HepG2 (cell line): ENCODE measurements around the gene TGM1. TPM values are rescaled to one million over a fixed set of nuclear protein-coding genes. Genes with fewer than 3 reads are reported as not detected.
A peak's percentile ranks its signal among the peaks of the same experiment; 100 is the strongest.

Experiments used
- ATF5 ChIP-seq: sonication (generic); formaldehyde crosslinking; IDR thresholded peaks from 2 replicates; pipeline ENCODE4 v1.4.0; 2020; ENCODE audit warnings: mild to moderate bottlenecking, low read depth, missing genetic modification reagents
- BRCA1 ChIP-seq: sonication (generic); formaldehyde crosslinking; IDR thresholded peaks from 2 replicates; pipeline ENCODE4 v1.4.0; 2020; ENCODE audit warnings: missing genetic modification reagents
- EED ChIP-seq: sonication (generic); formaldehyde crosslinking; IDR thresholded peaks from 2 replicates; pipeline ENCODE4 v1.5.0; 2020; ENCODE audit warnings: mild to moderate bottlenecking, missing genetic modification reagents
- ELF4 ChIP-seq: sonication (generic); formaldehyde crosslinking; IDR thresholded peaks from 2 replicates; pipeline ENCODE4 v1.5.0; 2020; ENCODE audit warnings: missing genetic modification reagents, mild to moderate bottlenecking, moderate library complexity, borderline replicate concordance
- ETS1 ChIP-seq: sonication (generic); formaldehyde crosslinking; IDR thresholded peaks from 2 replicates; pipeline ENCODE4 v1.4.0; 2020; ENCODE audit warnings: missing genetic modification reagents
- ETV5 ChIP-seq: IDR thresholded peaks from 2 replicates; pipeline ENCODE4 v1.6.1; 2018; ENCODE audit warnings: missing biosample characterization, missing genetic modification reagents, inconsistent platforms, borderline replicate concordance
- FOXM1 ChIP-seq: sonication (generic); formaldehyde crosslinking; IDR thresholded peaks from 2 replicates; pipeline ENCODE4 v1.5.0; 2020; ENCODE audit warnings: missing genetic modification reagents
- GATAD1 ChIP-seq: IDR thresholded peaks from 2 replicates; pipeline ENCODE4 v1.6.1; 2016; ENCODE audit warnings: missing genetic modification reagents, missing compliant biosample characterization
- GRHL1 ChIP-seq: sonication (generic); formaldehyde crosslinking; conservative IDR thresholded peaks from 2 replicates; pipeline ENCODE4 v1.8.0; 2022; ENCODE audit warnings: missing genetic modification reagents
- HDAC1 ChIP-seq: sonication (generic); formaldehyde crosslinking; IDR thresholded peaks from 2 replicates; pipeline ENCODE4 v1.5.1; 2020; ENCODE audit warnings: mild to moderate bottlenecking, missing genetic modification reagents
- NAIF1 ChIP-seq: sonication (generic); formaldehyde crosslinking; IDR thresholded peaks from 2 replicates; pipeline ENCODE4 v1.5.0; 2020; ENCODE audit warnings: mild to moderate bottlenecking, missing genetic modification reagents, borderline replicate concordance
- RFXANK ChIP-seq: IDR thresholded peaks from 2 replicates; pipeline ENCODE4 v1.6.1; 2016
- SMAD1 ChIP-seq: sonication (generic); formaldehyde crosslinking; IDR thresholded peaks from 2 replicates; pipeline ENCODE4 v1.4.0; 2020; ENCODE audit warnings: missing genetic modification reagents, low read depth, mild to moderate bottlenecking, borderline replicate concordance
- SNAI1 ChIP-seq: sonication (generic); formaldehyde crosslinking; IDR thresholded peaks from 2 replicates; pipeline ENCODE4 v1.5.0; 2020; ENCODE audit warnings: mild to moderate bottlenecking, missing genetic modification reagents, borderline replicate concordance
- SRSF4 ChIP-seq: fragments of 200-400 bp; formaldehyde crosslinking; IDR thresholded peaks from one replicate; pipeline ENCODE4 v1.6.1; 2018; ENCODE audit warnings: mild to moderate bottlenecking, low read depth, low read length, moderate library complexity; ENCODE audit not compliant: poor library complexity, severe bottlenecking
- ZBTB21 ChIP-seq: sonication (generic); formaldehyde crosslinking; IDR thresholded peaks from 2 replicates; pipeline ENCODE4 v1.4.0; 2020; ENCODE audit warnings: missing genetic modification reagents
- ZNF138 ChIP-seq: sonication (generic); formaldehyde crosslinking; IDR thresholded peaks from 2 replicates; pipeline ENCODE4 v1.5.0; 2020; ENCODE audit warnings: mild to moderate bottlenecking, low read depth, missing genetic modification reagents
- ZNF20 ChIP-seq: sonication (generic); formaldehyde crosslinking; IDR thresholded peaks from 2 replicates; pipeline ENCODE4 v1.4.0; 2020; ENCODE audit warnings: mild to moderate bottlenecking, moderate library complexity, missing genetic modification reagents
- ZNF335 ChIP-seq: sonication (generic); formaldehyde crosslinking; IDR thresholded peaks from 2 replicates; pipeline ENCODE4 v1.4.0; 2020; ENCODE audit warnings: missing genetic modification reagents
- ZNF713 ChIP-seq: sonication (generic); formaldehyde crosslinking; IDR thresholded peaks from 2 replicates; pipeline ENCODE4 v1.4.0; 2020; ENCODE audit warnings: mild to moderate bottlenecking, missing genetic modification reagents
- polyA plus RNA-seq, 8 experiments: library from polyadenylated mRNA; depleted of rRNA in 3 of 8; stranded (reverse) in 7 of 8; unstranded in 1 of 8; fragments of >200 nt; fragmentation: Illumina TruSeq in 4 of 8; extraction: Trizol in 4 of 8; gene quantifications; 2 replicates each; pipeline versions ENCODE4 v1.2.1 to v1.2.3, GENCODE V29; 2011 to 2016; ENCODE audit warnings: low read depth in 4 of 8, missing spikeins in 1 of 8, mixed read lengths in 1 of 8; ENCODE audit not compliant: insufficient read depth in 1 of 8
- total RNA-seq, 5 experiments: library from RNA; depleted of rRNA; stranded (reverse); fragments of >200 nt; fragmentation: Illumina TruSeq; extraction: Trizol; gene quantifications; 2 replicates each; pipeline ENCODE4 v1.2.3, GENCODE V29; 2016; ENCODE audit warnings: low read depth in 1 of 5
- TF ChIP-seq, protein P1 (sequence below): sonication (generic); formaldehyde crosslinking; IDR thresholded peaks from 2 replicates; pipeline ENCODE4 v1.5.1; 2020; ENCODE audit warnings: missing genetic modification reagents, mild to moderate bottlenecking, borderline replicate concordance
- TF ChIP-seq, protein P2 (sequence below): sonication (generic); formaldehyde crosslinking; IDR thresholded peaks from 2 replicates; pipeline ENCODE4 v1.4.0; 2020; ENCODE audit warnings: mild to moderate bottlenecking, missing genetic modification reagents

TGM1 gene
- total and polyA plus RNA-seq, 2 of the 13 experiments (the other 11 are each of a cell fraction or from before 2014, with no cell fraction given), result 3.2 to 10.6 TPM

DNA sequence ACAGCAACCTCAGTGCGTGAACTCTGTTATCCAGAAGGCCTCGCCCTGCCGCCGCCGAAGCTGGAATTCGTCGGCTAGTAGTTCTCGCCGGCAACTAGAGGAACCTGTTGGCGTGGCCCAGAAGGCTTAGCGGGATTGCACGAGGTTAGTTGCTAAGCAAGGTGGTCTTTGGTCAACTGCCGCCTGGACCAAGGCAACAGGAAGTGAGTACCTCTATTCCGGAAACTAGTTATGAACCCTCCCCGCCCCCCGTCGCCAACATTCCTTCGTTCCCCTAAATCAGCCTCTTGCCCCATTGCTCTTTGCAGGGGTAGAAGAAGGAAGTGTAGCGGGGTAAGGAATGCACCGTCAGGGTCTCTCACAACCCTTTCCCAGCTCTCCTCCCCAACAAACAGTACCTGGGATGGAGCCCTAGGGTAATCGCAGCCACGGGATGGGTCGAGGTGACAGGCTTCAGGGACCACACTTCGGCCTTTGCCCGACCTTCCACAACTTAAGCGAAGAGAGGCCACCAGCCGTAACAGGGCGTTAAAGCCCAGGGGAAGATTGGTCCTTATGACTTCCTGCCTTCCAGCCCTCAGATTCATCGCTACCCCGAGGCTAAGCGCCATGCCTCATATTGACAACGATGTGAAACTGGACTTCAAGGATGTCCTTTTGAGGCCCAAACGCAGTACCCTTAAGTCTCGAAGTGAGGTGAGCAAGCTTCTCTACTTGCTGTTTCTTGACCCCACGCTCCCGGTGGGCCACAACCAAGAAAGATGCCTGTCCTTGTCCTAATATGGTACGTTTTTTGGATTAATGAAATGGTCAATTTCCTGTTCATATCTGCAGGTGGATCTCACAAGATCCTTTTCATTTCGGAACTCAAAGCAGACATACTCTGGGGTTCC is 30.1 kb downstream of the TGM1 start, which contains the start of gene GMPR2 (continued):
- no peak for TF ChIP-seq SRSF4
- TF ChIP-seq GATAD1 (CRISPR knock-in tag), result peak; percentile 90
- TF ChIP-seq FOXM1, result no peak
- peak; percentile 85 for TF ChIP-seq ETV5 (CRISPR knock-in tag)
- TF ChIP-seq ZNF138, result no peak; the same call in 1 of the 2 replicates
- TF ChIP-seq SMAD1 (CRISPR knock-in tag), result no peak
- no peak for TF ChIP-seq RFXANK
- TF ChIP-seq ZBTB21 (CRISPR knock-in tag), result no peak
- TF ChIP-seq, protein P1, sequence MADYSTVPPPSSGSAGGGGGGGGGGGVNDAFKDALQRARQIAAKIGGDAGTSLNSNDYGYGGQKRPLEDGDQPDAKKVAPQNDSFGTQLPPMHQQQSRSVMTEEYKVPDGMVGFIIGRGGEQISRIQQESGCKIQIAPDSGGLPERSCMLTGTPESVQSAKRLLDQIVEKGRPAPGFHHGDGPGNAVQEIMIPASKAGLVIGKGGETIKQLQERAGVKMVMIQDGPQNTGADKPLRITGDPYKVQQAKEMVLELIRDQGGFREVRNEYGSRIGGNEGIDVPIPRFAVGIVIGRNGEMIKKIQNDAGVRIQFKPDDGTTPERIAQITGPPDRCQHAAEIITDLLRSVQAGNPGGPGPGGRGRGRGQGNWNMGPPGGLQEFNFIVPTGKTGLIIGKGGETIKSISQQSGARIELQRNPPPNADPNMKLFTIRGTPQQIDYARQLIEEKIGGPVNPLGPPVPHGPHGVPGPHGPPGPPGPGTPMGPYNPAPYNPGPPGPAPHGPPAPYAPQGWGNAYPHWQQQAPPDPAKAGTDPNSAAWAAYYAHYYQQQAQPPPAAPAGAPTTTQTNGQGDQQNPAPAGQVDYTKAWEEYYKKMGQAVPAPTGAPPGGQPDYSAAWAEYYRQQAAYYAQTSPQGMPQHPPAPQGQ (CRISPR knock-in tag), result peak; percentile 94
- 0 out of 2 replicates have a peak, but pooled peaks have one; percentile 17 for TF ChIP-seq ZNF20 (CRISPR knock-in tag)
- TF ChIP-seq, protein P2, sequence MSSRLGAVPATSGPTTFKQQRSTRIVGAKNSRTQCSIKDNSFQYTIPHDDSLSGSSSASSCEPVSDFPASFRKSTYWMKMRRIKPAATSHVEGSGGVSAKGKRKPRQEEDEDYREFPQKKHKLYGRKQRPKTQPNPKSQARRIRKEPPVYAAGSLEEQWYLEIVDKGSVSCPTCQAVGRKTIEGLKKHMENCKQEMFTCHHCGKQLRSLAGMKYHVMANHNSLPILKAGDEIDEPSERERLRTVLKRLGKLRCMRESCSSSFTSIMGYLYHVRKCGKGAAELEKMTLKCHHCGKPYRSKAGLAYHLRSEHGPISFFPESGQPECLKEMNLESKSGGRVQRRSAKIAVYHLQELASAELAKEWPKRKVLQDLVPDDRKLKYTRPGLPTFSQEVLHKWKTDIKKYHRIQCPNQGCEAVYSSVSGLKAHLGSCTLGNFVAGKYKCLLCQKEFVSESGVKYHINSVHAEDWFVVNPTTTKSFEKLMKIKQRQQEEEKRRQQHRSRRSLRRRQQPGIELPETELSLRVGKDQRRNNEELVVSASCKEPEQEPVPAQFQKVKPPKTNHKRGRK (CRISPR knock-in tag), result no peak; the same call in 1 of the 2 replicates
- 0 out of 2 replicates have a peak, but pooled peaks have one; percentile 8 for TF ChIP-seq ZNF713 (CRISPR knock-in tag)
- peak; percentile 94; the same call in 1 of the 2 replicates for TF ChIP-seq BRCA1 (CRISPR knock-in tag)
- peak; percentile 88 for TF ChIP-seq HDAC1 (CRISPR knock-in tag)
- TF ChIP-seq NAIF1 (CRISPR knock-in tag), result 0 out of 2 replicates have a peak, but pooled peaks have one; percentile 20
- no peak for TF ChIP-seq EED (CRISPR knock-in tag)
- TF ChIP-seq ATF5, result peak; percentile 87; the same call in 1 of the 2 replicates
- peak; percentile 93 for TF ChIP-seq ZNF335
- TF ChIP-seq GRHL1 (CRISPR knock-in tag), result no peak
- peak; percentile 99 for TF ChIP-seq SNAI1 (CRISPR knock-in tag)
- peak; percentile 82; the same call in 1 of the 2 replicates for TF ChIP-seq ETS1 (CRISPR knock-in tag)
- peak; percentile 97; the same call in 1 of the 2 replicates for TF ChIP-seq ELF4 (CRISPR knock-in tag)
